Mesodermal cell (in vitro differentiated cells): ENCODE data around the gene FAHD1.

Experiments
- H3K27ac ChIP-seq: 2 replicates; pipeline ENCODE4 v1.7.0; 2013; ENCODE audit warnings: mild to moderate bottlenecking, low read depth, low read length, moderate library complexity; ENCODE audit not compliant: severe bottlenecking
- H3K36me3 ChIP-seq: 2 replicates; pipeline ENCODE4 v1.7.1; 2013; ENCODE audit warnings: mild to moderate bottlenecking, low read length, moderate library complexity; ENCODE audit not compliant: control insufficient read depth, insufficient read depth
- H3K4me1 ChIP-seq: one replicate; pipeline ENCODE4 v1.7.1; 2013; ENCODE audit warnings: mild to moderate bottlenecking, low read length; ENCODE audit not compliant: insufficient read depth, control insufficient read depth, poor library complexity, severe bottlenecking
- H3K4me3 ChIP-seq: 2 replicates; pipeline ENCODE4 v1.7.0; 2013; ENCODE audit warnings: low read length, control low read depth, mild to moderate bottlenecking; ENCODE audit not compliant: insufficient read depth, poor library complexity, severe bottlenecking; ENCODE audit errors: extremely low read depth
- H3K9me3 ChIP-seq: 2 replicates; pipeline ENCODE4 v1.7.1; 2013; ENCODE audit warnings: mild to moderate bottlenecking, low read length, moderate library complexity; ENCODE audit not compliant: control insufficient read depth
- WGBS, 2 experiments: methylation state at CpG; one replicate each; pipeline ENCODE4 v1.1.5; 2013; ENCODE audit warnings: missing lambda C conversion rate in 2 of 2; ENCODE audit not compliant: insufficient coverage in 2 of 2; 5-methylcytosine and 5-hydroxymethylcytosine counted together

FAHD1 gene

DNA sequence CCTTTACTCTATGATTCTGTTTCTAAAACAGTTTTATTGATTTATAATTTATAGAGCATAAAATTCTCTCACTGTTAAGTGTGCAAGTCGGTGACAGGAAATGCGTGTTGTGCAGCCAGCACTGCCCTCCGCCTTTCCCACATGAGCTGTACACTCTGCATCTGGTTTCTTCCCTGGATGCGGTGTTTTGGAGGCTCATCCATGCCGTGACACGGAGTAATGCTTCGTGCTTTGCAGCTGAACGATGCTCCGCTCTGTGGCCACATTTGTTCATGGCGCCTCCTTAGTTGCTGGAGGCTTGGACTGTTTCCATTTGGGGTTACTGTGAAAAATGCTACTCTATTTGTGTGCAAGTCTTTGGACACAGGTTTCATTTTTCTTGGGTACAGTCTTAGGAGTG lies 26.3 kb upstream of the FAHD1 start:
- H3K27ac ChIP-seq: no peak overlapping the region
- H3K36me3 ChIP-seq: peaks cover 14% of the 10 kb centered on the region
- WGBS, 2 experiments: 82% methylated on average over 10 of the region's 10 CpGs
- peaks cover 4% of the 10 kb centered on the region for H3K9me3 ChIP-seq
- H3K4me3 ChIP-seq: no peak overlapping the region
- no peaks in the 10 kb centered on the region for H3K4me1 ChIP-seq

- Histone ChIP-seq H3K27ac (no peak overlapping the region), H3K36me3 (peaks cover 42% of the 10 kb centered on the region), H3K4me1 (no peaks in the 10 kb centered on the region), H3K4me3 (no peak overlapping the region), H3K9me3 (no peaks in the 10 kb centered on the region)
- WGBS, 2 experiments: 81 to 83% methylated on average over 6 to 10 of the region's 10 CpGs
These were observed 19.4 kb upstream of the FAHD1 start for GRCh38 chr16:1807626-1808025.

DNA sequence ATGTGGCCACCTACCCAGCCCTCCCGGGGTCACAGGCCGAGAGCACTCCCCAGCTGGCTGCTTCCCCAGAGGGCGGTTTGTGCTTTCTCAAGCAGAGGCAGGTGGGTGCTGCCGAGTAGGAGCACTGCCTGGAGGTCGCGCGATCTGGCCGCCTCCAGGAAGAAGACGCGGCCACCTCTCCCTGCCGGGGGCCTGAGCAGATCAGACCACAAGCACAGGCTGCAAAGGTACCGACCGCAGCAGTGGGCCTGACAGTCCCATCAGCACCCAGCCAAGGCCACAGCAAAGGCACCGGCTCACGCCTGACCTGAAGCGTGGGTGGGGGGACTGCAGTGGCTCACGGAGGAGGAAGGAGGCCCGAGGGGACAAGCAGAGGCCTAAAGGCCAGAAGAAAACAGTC lies 18.3 kb upstream of the FAHD1 start:
- Histone ChIP-seq H3K4me1 (no peaks in the 10 kb centered on the region), H3K9me3 (no peaks in the 10 kb centered on the region), H3K36me3 (peaks cover 44% of the 10 kb centered on the region), H3K4me3 (no peak overlapping the region), H3K27ac (no peak overlapping the region)
- WGBS, 2 experiments: 79% methylated on average over 14 to 17 of the region's 18 CpGs

DNA sequence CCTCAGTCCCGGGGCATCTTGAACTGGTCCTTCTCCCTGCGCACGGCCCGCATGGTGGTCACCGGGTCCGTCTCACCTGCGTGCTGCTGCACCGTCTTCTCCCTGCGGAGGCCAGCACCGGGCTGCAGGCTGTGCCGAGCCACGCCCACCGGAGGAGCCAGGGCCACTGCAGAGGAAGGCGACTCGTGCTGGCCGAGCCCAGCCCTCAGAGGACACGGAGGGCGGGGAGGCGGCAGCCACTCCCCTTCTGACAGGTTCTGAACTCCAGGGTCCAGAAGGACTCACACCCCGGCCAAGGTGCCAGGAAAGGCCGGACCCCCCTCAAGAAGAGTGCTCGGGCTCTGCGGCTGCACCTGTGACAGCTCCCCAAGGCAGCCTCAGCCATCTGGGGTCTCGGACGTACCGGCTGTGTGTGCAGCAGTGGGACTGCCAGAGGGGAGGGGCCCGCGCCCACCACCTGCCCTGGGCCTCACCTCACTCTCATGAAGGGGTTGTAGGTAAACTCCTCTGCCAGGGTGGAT lies 17.7 kb upstream of the FAHD1 start:
- H3K9me3 ChIP-seq: no peaks in the 10 kb centered on the region
- H3K27ac ChIP-seq: no peak overlapping the region
- H3K4me1 ChIP-seq: no peaks in the 10 kb centered on the region
- no peak overlapping the region for H3K4me3 ChIP-seq
- 65 to 73% methylated on average over 16 to 27 of the region's 28 CpGs for WGBS, 2 experiments
- peaks cover 48% of the 10 kb centered on the region for H3K36me3 ChIP-seq

DNA sequence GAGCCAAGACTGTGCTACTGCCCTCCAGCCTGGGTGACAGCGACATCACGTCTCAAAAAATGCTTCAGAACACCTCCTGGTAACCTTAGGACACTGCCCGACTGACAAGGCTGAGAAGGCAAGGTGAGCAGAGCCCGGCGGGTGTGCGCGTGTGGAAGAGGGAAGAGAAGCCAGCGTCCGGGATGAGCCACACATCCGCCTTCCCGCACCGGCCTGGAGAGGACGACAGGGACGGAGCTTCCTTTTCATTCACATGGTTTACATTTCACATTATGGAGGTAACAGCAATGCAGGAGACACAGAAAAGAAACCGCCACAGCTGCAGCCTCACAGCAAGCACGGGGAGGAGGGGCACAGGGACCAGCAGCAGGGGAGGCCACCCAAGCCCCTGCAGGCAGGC lies 16.9 kb upstream of the FAHD1 start:
- H3K36me3 ChIP-seq: peaks cover 43% of the 10 kb centered on the region
- no peak overlapping the region for H3K27ac ChIP-seq
- no peaks in the 10 kb centered on the region for H3K4me1 ChIP-seq
- H3K9me3 ChIP-seq: no peaks in the 10 kb centered on the region
- 95 to 98% methylated on average over 9 to 10 of the region's 16 CpGs for WGBS, 2 experiments
- no peak overlapping the region for H3K4me3 ChIP-seq

- WGBS, 2 experiments: 92 to 95% methylated on average over 11 to 13 of the region's 16 CpGs
- peaks cover 38% of the 10 kb centered on the region for H3K36me3 ChIP-seq
These were observed 16.5 kb upstream of the FAHD1 start for GRCh38 chr16:1810536-1810935.

DNA sequence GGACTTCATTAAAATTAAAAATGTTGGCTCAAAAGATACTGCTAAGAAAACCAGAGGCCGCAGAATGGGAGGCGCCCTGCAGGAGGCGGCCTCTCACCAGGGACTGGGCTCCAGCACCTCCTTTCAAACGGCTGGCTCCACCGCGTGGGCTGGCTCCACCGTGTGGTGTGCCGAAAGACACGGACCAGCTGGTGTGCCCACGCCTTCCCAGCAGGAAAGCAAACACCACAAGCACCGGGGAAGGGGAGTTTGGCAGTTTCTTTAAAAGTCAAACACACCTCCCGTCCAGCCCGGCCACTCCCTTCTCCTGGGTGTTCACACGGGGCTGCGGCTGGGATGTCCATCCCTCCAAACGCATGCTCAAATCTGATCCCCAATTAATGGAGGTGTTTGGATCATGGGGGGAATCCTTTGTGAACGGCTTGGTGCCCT lies 14.3 kb upstream of the FAHD1 start:
- no peaks in the 10 kb centered on the region for H3K4me1 ChIP-seq
- no peak overlapping the region for H3K27ac ChIP-seq
- H3K9me3 ChIP-seq: no peaks in the 10 kb centered on the region
- no peak overlapping the region for H3K4me3 ChIP-seq
- 47 to 54% methylated on average over 11 to 13 of the region's 17 CpGs for WGBS, 2 experiments
- H3K36me3 ChIP-seq: peaks cover 38% of the 10 kb centered on the region

More at GRCh38 chr16:1810536-1810935, 16.5 kb upstream of the FAHD1 start:
- Histone ChIP-seq H3K4me3 (no peak overlapping the region), H3K9me3 (no peaks in the 10 kb centered on the region), H3K27ac (no peak overlapping the region), H3K4me1 (no peaks in the 10 kb centered on the region)

DNA sequence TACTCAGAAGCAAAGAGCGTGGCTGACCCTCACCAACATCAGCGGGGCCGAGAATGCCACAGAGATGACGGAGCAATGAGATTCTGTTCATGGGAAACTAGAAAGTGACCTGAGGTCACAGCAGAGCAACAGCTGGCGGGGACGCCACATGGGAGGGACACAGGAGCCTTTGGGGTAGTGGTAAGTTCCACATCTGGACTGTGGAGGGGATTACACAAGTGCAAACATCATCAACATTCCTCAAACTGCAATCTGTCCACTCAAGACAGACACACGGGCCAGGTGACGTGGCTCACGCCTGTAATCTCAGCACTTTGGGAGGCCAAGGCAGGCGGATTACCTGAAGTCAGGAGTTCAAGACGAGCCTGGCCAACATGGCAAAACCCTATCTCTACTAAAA lies 11.5 kb upstream of the FAHD1 start:
- 92 to 94% methylated on average over 6 to 11 of the region's 11 CpGs for WGBS, 2 experiments
- Histone ChIP-seq H3K27ac (no peak overlapping the region), H3K4me3 (no peak overlapping the region), H3K4me1 (no peaks in the 10 kb centered on the region), H3K9me3 (no peaks in the 10 kb centered on the region), H3K36me3 (peaks cover 34% of the 10 kb centered on the region)

DNA sequence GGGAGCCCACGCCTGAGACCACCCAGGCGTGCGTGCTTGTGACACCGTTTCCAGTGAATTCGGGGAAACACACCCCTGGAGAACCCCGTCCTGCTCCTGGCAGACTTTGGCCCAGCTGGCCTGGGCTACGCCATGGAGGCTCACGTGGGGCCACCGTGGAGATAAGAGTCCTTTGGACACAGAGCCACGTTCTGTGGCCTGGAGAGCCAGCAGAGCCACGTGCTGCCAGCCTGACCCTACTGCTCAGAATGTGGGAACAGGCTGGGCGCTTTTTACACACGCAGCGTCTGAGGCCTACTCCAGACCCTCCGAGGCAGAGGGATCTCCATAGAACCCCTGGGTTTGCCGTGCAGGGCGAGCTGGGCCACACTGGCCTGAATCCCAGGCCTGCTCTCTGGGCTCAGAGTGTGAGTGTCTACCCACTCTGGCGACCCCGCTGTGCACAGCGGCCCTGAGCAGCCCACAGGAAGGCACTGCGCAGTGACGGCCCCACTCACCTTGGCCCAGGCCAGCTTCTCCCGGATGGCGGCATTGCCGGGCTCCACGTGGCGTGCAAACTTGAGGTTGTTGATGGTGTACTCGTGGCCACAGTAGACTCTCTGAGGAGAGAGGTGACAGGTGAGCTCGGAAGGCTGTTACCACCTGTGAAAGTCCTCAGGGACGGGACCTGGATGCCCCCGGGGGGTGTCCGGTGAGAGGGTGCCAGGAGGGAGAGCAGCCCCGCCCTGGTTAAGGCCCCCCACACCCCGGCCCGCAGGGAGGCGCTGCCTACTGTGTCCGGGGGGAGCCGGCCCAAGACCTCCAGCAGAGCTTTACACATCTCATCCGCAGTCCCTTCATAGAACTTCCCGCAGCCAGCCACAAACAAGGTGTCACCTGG lies 10.4 kb upstream of the FAHD1 start:
- 96% methylated on average over 30 to 39 of the region's 40 CpGs for WGBS, 2 experiments
- Histone ChIP-seq H3K9me3 (no peaks in the 10 kb centered on the region), H3K4me3 (no peak overlapping the region), H3K4me1 (no peaks in the 10 kb centered on the region), H3K36me3 (peaks cover 34% of the 10 kb centered on the region), H3K27ac (no peak overlapping the region)

DNA sequence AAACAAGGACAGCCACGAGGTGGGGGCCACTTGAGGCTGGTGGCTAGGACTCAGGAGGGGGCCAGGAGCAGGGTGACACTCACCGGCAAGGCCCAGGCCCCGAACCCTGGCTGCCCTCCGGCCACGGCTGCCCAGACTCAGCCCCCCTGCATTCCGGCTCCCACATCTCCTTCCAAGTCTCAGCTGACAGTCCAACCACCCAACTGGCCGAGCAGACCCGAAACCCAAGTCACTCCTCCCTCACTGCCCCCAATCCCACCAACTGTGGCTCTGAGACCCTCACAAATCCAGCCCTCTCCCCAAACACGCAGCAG lies 9.8 kb upstream of the FAHD1 start:
- Histone ChIP-seq H3K9me3 (no peaks in the 10 kb centered on the region), H3K36me3 (peaks cover 37% of the 10 kb centered on the region)
- WGBS, 2 experiments: 87 to 99% methylated on average over 4 to 8 of the region's 9 CpGs

GRCh38 chr16:1817716-1818115 lies 9.3 kb upstream of the FAHD1 start:
- peaks cover 41% of the 10 kb centered on the region for H3K36me3 ChIP-seq
- 90 to 97% methylated on average over 15 to 17 of the region's 17 CpGs for WGBS, 2 experiments

More for the DNA sequence above, 9.8 kb upstream of the FAHD1 start:
- no peaks in the 10 kb centered on the region for H3K4me1 ChIP-seq
- no peak overlapping the region for H3K4me3 ChIP-seq
- no peak overlapping the region for H3K27ac ChIP-seq

More at GRCh38 chr16:1817716-1818115, 9.3 kb upstream of the FAHD1 start:
- Histone ChIP-seq H3K4me1 (no peaks in the 10 kb centered on the region), H3K27ac (no peak overlapping the region), H3K9me3 (no peaks in the 10 kb centered on the region), H3K4me3 (no peak overlapping the region)
